WERI-Rb-1 (cell line): Measurements from ENCODE around the gene HNRNPH1.

Experiments
- DNase-seq: peaks from one replicate; pipeline ENCODE4 v3.0.0-alpha.2; 2020
- H3K27ac ChIP-seq: fragments of 250-450 bp; sonication (Bioruptor Pico); 2 replicates; pipeline ENCODE4 v1.5.1; 2020; ENCODE audit warnings: mild to moderate bottlenecking, moderate library complexity
- H3K27me3 ChIP-seq: fragments of 250-450 bp; sonication (Bioruptor Pico); 2 replicates; pipeline ENCODE4 v1.5.1; 2021; ENCODE audit warnings: mild to moderate bottlenecking, low read depth, moderate library complexity; ENCODE audit not compliant: insufficient read depth, severe bottlenecking
- H3K36me3 ChIP-seq: fragments of 250-450 bp; sonication (Bioruptor Pico); 2 replicates; pipeline ENCODE4 v1.5.1; 2020; ENCODE audit warnings: mild to moderate bottlenecking, moderate library complexity
- H3K4me3 ChIP-seq: 2 replicates; pipeline ENCODE4 v1.5.1; 2011; ENCODE audit warnings: low read depth, mild to moderate bottlenecking, control low read depth, low read length
- H3K9me3 ChIP-seq: fragments of 250-450 bp; sonication (Bioruptor Pico); 2 replicates; pipeline ENCODE4 v1.5.1; 2021; ENCODE audit warnings: mild to moderate bottlenecking, moderate library complexity; ENCODE audit not compliant: severe bottlenecking
- CTCF ChIP-seq: IDR thresholded peaks from 2 replicates; pipeline ENCODE4 v1.5.1; 2011; ENCODE audit warnings: low read depth, mild to moderate bottlenecking, control low read depth, inconsistent platforms, low read length

Gene HNRNPH1

GRCh38 chr5:179595916-179596315, 27.6 kb downstream of the HNRNPH1 start:
- Histone ChIP-seq H3K27me3 (no peaks in the 10 kb centered on the region), H3K4me3 (no peak overlapping the region), H3K9me3 (no peaks in the 10 kb centered on the region), H3K36me3 (peaks cover 4% of the 10 kb centered on the region; the same call in 1 of the 2 replicates), H3K27ac (no peak overlapping the region)
- DNase-seq, result no peak
- no peak for TF ChIP-seq CTCF

DNA sequence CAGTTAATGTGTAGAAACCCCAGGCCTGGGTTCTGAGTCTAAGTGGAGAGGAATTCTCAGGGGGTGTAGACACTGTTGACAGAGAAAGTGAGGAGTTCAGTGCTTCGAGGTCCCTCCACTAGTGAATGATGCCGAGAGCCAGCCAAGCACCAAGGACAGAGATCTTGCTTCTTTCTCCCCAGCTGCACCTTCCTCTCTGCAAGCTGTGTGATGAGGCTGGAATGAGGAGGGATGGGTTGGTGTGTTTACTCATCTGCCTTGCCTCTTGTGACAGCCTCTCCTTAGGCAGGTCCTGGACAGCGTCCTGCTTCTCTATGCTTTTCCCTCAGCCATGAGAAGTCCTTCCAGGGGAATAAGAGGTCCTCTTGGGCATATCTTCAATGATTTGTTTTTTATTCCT, 35.3 kb downstream of the HNRNPH1 start:
- TF ChIP-seq CTCF, result no peak
- no peak overlapping the region for H3K4me3 ChIP-seq
- H3K27me3 ChIP-seq, result no peaks in the 10 kb centered on the region
- H3K9me3 ChIP-seq, result no peaks in the 10 kb centered on the region
- H3K36me3 ChIP-seq, result peaks cover 3% of the 10 kb centered on the region
- H3K27ac ChIP-seq, result no peak overlapping the region
- no peak for DNase-seq

- no peak for DNase-seq
- no peaks in the 10 kb centered on the region for H3K27me3 ChIP-seq
- no peak overlapping the region for H3K27ac ChIP-seq
- no peaks in the 10 kb centered on the region for H3K9me3 ChIP-seq
- no peak overlapping the region for H3K4me3 ChIP-seq
- H3K36me3 ChIP-seq, result peaks cover 3% of the 10 kb centered on the region; the same call in 1 of the 2 replicates
- no peak for TF ChIP-seq CTCF
These were observed 37.5 kb downstream of the HNRNPH1 start for GRCh38 chr5:179585941-179586401.

GRCh38 chr5:179577286-179577960, 46.0 kb downstream of the HNRNPH1 start:
- Histone ChIP-seq H3K4me3 (no peak overlapping the region), H3K27me3 (no peaks in the 10 kb centered on the region), H3K36me3 (no peaks in the 10 kb centered on the region), H3K27ac (no peak overlapping the region), H3K9me3 (no peaks in the 10 kb centered on the region)
- DNase-seq, result no peak
- TF ChIP-seq CTCF, result no peak

DNA sequence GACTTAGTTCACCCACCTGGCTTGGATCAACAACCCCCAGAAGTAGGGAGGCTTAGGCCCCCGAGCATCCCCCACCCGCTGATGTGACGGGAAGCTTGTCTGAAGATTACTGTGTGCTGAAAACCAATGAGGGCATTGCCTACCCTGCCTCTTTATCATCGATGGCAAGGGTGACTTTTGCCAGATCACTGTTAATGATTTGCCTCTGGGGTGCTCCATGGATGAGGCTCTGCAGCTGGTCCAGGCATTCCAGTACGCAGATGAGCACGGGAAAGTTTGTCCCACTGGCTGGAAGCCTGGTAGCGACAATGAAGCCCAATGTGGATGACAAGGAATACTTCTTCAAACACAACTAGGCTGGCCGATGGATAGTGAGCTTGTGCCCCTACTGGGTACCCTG, 51.1 kb downstream of the HNRNPH1 start:
- Histone ChIP-seq H3K36me3 (peaks cover 4% of the 10 kb centered on the region; the same call in 1 of the 2 replicates), H3K4me3 (no peak overlapping the region), H3K27me3 (no peaks in the 10 kb centered on the region), H3K9me3 (no peaks in the 10 kb centered on the region), H3K27ac (no peak overlapping the region)
- no peak for TF ChIP-seq CTCF
- no peak for DNase-seq

DNA sequence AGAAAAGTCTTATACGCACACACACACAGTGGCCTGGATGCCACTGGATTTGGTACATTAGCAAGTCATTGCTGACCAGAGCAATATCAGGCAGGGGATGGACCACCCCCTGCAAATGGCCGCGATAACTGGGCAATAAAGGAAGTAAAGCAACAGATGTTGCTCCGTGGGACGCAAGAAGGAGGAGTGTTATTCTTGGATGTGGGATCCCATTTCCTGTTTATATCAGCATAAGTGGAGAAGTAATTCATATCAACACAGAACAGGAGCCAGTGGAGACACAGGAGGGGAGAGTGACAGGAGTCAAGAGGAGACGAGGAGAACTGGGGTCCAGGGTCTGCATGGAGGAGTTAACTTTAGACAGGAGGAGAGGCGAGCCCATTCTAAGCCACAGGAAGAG, 54.8 kb downstream of the HNRNPH1 start:
- no peak overlapping the region for H3K4me3 ChIP-seq
- no peak for TF ChIP-seq CTCF
- no peaks in the 10 kb centered on the region for H3K9me3 ChIP-seq
- DNase-seq, result no peak
- H3K27ac ChIP-seq, result no peak overlapping the region
- peaks cover 5% of the 10 kb centered on the region for H3K36me3 ChIP-seq
- no peaks in the 10 kb centered on the region for H3K27me3 ChIP-seq
